BJ (cell line): Measurements from ENCODE around the gene SHMT1. TPM values are rescaled to one million over a fixed set of nuclear protein-coding genes. Genes with fewer than 3 reads are reported as not detected.

ENCODE experiments used
- CTCF ChIA-PET: fragments of 350-600 bp; formaldehyde crosslinking; extraction: SDS; loops from one replicate; lab custom pipeline; 2021; ENCODE audit warnings: antibody characterized with exemption, inconsistent platforms; lab: Yijun Ruan, JAX
- POLR2A ChIA-PET: fragments of 300-600 bp; sonication (Branson Sonifier 250); formaldehyde crosslinking; extraction: SDS; loops from one replicate; lab custom pipeline; 2021; ENCODE audit warnings: antibody characterized with exemption; lab: Charles Lee
- DNase-seq: peaks from one replicate; pipeline ENCODE4 v3.0.0-alpha.2; 2011; ENCODE audit warnings: low read depth
- H3K27me3 ChIP-seq: 2 replicates; pipeline ENCODE4 v1.6.0; 2011; ENCODE audit warnings: low read length; ENCODE audit not compliant: control insufficient read depth, insufficient read depth
- H3K36me3 ChIP-seq: 2 replicates; pipeline ENCODE4 v1.5.1; 2011; ENCODE audit warnings: low read length; ENCODE audit not compliant: control insufficient read depth, insufficient read depth
- H3K4me3 ChIP-seq: 2 replicates; pipeline ENCODE4 v1.5.1; 2011; ENCODE audit warnings: low read depth, mild to moderate bottlenecking, control low read depth, low read length
- polyA plus RNA-seq: library from polyadenylated mRNA; depleted of rRNA; stranded (reverse); fragments of >200 nt; gene quantifications from 2 replicates; pipeline ENCODE4 v1.2.3, GENCODE V29; 2011
- TF ChIP-seq, protein P1 (sequence below): IDR thresholded peaks from 2 replicates; pipeline ENCODE4 v1.5.1; 2011; ENCODE audit warnings: low read depth, mild to moderate bottlenecking, control low read depth, inconsistent platforms, low read length, moderate library complexity; ENCODE audit not compliant: insufficient read depth

SHMT1 gene
- polyA plus RNA-seq, 1 experiment: 5.9 TPM

- ChIA-PET POLR2A (no interaction called here), CTCF (no interaction called here)
- TF ChIP-seq, protein P1, sequence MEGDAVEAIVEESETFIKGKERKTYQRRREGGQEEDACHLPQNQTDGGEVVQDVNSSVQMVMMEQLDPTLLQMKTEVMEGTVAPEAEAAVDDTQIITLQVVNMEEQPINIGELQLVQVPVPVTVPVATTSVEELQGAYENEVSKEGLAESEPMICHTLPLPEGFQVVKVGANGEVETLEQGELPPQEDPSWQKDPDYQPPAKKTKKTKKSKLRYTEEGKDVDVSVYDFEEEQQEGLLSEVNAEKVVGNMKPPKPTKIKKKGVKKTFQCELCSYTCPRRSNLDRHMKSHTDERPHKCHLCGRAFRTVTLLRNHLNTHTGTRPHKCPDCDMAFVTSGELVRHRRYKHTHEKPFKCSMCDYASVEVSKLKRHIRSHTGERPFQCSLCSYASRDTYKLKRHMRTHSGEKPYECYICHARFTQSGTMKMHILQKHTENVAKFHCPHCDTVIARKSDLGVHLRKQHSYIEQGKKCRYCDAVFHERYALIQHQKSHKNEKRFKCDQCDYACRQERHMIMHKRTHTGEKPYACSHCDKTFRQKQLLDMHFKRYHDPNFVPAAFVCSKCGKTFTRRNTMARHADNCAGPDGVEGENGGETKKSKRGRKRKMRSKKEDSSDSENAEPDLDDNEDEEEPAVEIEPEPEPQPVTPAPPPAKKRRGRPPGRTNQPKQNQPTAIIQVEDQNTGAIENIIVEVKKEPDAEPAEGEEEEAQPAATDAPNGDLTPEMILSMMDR: 0 out of 2 replicates have a peak, but pooled peaks have one; percentile 8
- no peaks in the 10 kb centered on the region for H3K36me3 ChIP-seq
- DNase-seq: no peak
- peaks cover 2% of the 10 kb centered on the region; the same call in 1 of the 2 replicates for H3K27me3 ChIP-seq
- H3K4me3 ChIP-seq: peak overlapping the region; percentile 68
Measured at GRCh38 chr17:18362698-18363100, 651 bp downstream of the SHMT1 start.

GRCh38 chr17:18361837-18362697 is 1.3 kb downstream of the SHMT1 start:
- ChIA-PET CTCF (no interaction called here), POLR2A (no interaction called here)
- H3K36me3 ChIP-seq: no peaks in the 10 kb centered on the region
- TF ChIP-seq, protein P1: no peak
- no peaks in the 10 kb centered on the region for H3K27me3 ChIP-seq
- no peak for DNase-seq
- H3K4me3 ChIP-seq: no peak overlapping the region; the same call in 1 of the 2 replicates

- no peaks in the 10 kb centered on the region for H3K36me3 ChIP-seq
- DNase-seq: no peak
- no peak overlapping the region for H3K4me3 ChIP-seq
- ChIA-PET CTCF (no interaction called here), POLR2A (no interaction called here)
- no peaks in the 10 kb centered on the region for H3K27me3 ChIP-seq
- TF ChIP-seq, protein P1: no peak
Measured at GRCh38 chr17:18360518-18360917, 2.8 kb downstream of the SHMT1 start.

GRCh38 chr17:18356624-18357023 is 6.7 kb downstream of the SHMT1 start:
- CTCF ChIA-PET: no interaction called here
- POLR2A ChIA-PET: no interaction called here

GRCh38 chr17:18353541-18353940 is 9.8 kb downstream of the SHMT1 start:
- no peak for DNase-seq
- POLR2A ChIA-PET: no interaction called here
- Histone ChIP-seq H3K27me3 (no peaks in the 10 kb centered on the region), H3K4me3 (no peak overlapping the region), H3K36me3 (peaks cover under 1% of the 10 kb centered on the region; the same call in 1 of the 2 replicates)
- CTCF ChIA-PET: no interaction called here
- TF ChIP-seq, protein P1: no peak

More at GRCh38 chr17:18356624-18357023, 6.7 kb downstream of the SHMT1 start:
- Histone ChIP-seq H3K27me3 (no peaks in the 10 kb centered on the region), H3K4me3 (no peak overlapping the region), H3K36me3 (no peaks in the 10 kb centered on the region; the same call in 1 of the 2 replicates)
- DNase-seq: peak; percentile 8
- TF ChIP-seq, protein P1: no peak
